GM18873 (cell line): Measurements from ENCODE around the gene FFAR3.
"Not testable (repeated sequence)": the region's sequence is repeated elsewhere in the genome, so short reads cannot be mapped to it uniquely, and the experiment has no call there.

Source experiments
- ATAC-seq: cut with Tn5 transposase; IDR thresholded peaks from one replicate; pipeline ENCODE4 v1.9.1; 2021; ENCODE audit warnings: mild to moderate bottlenecking, moderate library complexity, moderate number of reproducible peaks; ENCODE audit not compliant: unreplicated experiment, low FRiP score

The FFAR3 gene

DNA sequence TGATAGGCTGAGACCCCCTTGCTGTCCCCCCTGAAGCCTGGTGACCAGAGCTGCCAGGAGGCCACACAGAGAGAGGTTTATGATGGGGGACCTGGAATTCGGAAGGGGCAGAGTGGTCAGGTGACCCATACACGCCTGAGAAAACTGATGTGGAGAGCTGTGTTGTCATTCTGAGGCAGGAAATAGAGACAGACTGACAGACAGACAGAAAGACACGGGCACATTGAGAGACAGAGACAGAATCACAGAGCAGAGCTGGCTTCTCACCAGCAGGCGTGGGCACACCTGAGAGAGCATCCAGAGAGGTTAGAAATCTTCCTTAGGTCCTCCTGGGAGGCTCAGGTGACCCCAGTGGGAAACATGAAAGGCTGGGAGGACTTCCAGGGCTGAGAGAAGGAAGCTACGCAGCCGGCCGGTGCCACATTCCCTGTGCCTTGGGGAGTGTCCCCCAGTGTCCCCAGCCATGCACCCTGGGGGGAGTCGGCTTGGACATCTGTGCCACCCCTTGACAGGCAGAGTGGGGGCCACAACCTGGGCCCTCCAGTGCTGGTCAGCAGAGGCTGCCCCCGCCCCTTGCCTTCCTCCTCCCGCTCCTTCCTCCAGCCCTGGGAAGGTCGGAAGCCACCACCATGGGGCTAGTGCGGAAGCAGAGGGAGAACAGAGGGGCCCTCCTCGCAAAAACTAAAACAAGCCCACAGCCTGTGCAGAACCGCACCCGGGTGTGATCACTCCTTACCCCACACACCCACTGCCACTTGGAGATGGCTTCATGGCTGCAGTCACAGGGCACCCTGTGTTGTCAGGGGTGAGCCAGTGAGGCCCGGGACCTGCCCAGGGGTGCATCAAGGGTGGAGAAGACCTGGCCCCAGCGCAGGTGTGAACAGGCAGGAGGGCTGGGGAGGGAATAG is 8.4 kb upstream of the FFAR3 start:
- no peak for ATAC-seq

- ATAC-seq = no peak
Measured at GRCh38 chr19:35350591-35350990, 7.7 kb upstream of the FFAR3 start.

DNA sequence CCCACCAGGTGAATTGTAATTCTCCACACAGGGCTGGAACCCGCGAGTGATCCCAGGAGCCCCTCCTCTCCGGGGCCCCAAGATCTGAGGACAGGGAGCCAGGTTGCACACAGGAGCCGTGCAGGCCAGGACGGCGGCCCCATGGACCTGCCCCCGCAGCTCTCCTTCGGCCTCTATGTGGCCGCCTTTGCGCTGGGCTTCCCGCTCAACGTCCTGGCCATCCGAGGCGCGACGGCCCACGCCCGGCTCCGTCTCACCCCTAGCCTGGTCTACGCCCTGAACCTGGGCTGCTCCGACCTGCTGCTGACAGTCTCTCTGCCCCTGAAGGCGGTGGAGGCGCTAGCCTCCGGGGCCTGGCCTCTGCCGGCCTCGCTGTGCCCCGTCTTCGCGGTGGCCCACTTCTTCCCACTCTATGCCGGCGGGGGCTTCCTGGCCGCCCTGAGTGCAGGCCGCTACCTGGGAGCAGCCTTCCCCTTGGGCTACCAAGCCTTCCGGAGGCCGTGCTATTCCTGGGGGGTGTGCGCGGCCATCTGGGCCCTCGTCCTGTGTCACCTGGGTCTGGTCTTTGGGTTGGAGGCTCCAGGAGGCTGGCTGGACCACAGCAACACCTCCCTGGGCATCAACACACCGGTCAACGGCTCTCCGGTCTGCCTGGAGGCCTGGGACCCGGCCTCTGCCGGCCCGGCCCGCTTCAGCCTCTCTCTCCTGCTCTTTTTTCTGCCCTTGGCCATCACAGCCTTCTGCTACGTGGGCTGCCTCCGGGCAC is 6.7 kb upstream of the FFAR3 start:
- no peak for ATAC-seq

GRCh38 chr19:35352177-35352447 is 6.1 kb upstream of the FFAR3 start:
- no peak for ATAC-seq

GRCh38 chr19:35352448-35353304 is 5.6 kb upstream of the FFAR3 start:
- no peak for ATAC-seq

DNA sequence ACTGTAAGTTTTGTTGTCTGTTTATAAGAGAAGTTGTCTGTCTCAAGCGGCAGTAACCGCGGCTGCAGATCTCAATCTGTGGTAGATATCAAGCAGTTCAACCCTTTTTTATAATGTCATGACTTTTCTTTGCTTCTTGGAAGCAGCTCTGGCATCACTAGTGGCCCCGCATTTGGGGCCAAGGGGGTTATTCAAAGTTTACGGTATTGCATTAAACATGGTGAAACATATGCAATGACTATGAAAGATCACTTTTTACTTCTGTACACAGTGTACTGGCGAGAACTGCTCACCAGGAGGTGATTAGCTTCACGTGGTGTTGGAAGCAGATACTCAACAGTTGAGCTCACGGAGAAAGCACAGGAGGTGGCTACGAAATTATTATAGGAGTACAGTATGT is 4.6 kb upstream of the FFAR3 start:
- ATAC-seq = no peak

GRCh38 chr19:35354898-35355297 is 3.4 kb upstream of the FFAR3 start:
- no peak for ATAC-seq

GRCh38 chr19:35355791-35356460 is 2.3 kb upstream of the FFAR3 start:
- ATAC-seq = no peak

GRCh38 chr19:35358834-35359233 is 574 bp downstream of the FFAR3 start:
- not testable (repeated sequence) for ATAC-seq

GRCh38 chr19:35359395-35359794 is 1.1 kb downstream of the FFAR3 start:
- ATAC-seq = not testable (repeated sequence)

- ATAC-seq = not testable (repeated sequence)
Measured at GRCh38 chr19:35360081-35360480, 1.8 kb downstream of the FFAR3 start.

- ATAC-seq = no peak
Measured at GRCh38 chr19:35360880-35361420, 2.7 kb downstream of the FFAR3 start.

DNA sequence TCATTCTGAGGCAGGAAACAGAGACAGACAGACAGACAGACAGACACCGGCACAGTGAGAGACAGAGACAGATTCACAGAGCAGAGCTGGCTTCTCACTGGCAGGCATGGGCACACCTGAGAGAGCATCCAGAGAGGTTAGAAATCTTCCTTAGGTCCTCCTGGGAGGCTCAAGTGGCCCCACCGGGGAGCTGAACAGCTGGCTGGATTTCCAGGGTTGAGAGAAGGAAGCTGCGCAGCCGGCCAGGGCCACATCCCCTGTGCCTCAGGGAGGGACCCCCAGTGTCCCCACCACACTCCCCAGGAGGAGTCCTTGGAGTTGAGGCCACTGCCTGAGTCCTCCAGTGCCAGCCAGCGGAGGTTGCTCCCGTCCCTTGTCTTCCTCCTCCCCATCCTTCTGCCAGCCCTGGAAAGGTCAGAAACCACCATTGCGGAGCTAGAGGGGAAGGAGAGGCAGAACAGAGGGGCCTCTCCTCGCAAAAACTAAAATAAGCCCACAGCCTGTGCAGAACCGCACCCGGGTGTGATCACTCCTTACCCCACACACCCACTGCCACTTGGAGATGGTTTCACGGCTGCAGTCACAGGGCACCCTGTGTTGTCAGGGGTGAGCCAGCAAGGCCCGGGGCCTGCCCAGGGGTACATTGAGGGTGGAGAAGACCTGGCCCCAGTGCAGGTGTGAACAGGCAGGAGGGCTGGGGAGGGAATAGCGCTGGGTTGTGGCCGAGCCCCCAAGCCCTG is 4.2 kb downstream of the FFAR3 start:
- no peak for ATAC-seq

DNA sequence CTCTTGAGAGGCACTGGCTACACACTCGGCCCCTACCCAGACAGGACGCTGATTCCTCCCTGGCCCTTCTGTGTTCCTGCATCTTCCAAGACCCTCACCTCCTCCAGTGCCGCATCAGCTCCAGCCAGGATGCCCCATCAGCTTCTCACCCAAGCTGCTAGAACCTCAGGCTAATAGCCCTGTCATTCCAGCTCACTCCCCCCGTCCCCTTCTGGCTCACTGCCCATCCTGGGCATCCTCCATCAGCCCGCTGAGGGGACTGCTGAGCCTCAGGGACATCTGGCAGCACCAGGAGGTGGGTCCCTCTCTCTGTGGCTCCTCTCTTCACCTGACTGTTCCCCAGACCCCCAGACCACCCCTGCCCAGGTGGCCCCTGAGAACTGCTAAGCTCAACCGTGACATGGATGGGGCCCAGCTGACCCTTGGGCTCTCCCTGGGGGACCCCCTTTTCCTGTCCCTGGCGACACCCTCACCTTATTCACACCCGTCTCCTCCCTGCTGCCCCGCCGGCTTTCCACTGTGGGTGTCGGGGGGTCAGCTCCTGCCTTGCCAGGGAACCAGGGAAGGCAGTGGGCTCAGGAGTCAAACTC is 4.8 kb downstream of the FFAR3 start:
- no peak for ATAC-seq

GRCh38 chr19:35363711-35364425 is 5.6 kb downstream of the FFAR3 start:
- ATAC-seq = no peak

GRCh38 chr19:35365303-35365702 is 7.0 kb downstream of the FFAR3 start:
- ATAC-seq = no peak

- no peak for ATAC-seq
Measured at GRCh38 chr19:35368378-35368777, 10.1 kb downstream of the FFAR3 start.

DNA sequence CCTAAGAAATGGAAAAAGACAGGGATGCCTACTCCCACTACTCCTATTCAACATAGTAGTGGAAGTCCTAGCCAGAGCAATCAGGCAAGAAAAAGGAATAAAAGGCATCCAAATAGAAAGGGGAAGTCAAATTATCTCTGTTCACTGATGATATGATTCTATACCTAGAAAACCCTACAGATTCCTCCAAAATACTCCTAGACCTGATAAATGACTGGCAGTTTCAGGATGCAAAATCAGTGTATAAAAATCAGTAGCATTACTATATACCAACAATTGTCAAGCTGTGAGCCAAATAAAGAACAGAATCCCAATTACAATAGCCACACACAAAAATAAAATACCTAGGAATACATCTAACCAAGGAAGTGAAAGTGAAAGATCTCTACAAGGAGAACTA is 11.3 kb downstream of the FFAR3 start:
- no peak for ATAC-seq
